ENCODE results near the gene DPH6.

Gene DPH6

DNA sequence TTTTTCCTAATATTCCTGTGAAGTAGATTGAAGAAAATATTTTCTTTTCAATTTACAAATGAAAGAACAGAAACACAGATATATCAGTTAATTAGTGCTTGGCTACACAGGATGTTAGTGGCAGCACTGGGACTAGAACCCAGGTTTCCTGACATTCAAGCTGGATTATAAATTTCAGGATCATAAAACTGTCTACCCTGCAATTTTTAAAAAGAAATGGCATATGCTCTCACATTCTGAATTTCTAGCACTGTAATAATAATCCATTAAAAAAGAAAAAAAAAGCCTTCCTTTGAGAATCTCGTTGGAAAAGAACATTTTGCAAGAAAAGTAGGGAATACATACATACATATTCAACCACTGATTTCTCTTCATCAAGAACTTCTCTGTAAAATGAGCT lies 9.3 kb upstream of the DPH6 start:
- Histone ChIP-seq H3K4me1 (ENCODE audit: insufficient read depth, low read length) (peaks cover under 1% of the 10 kb centered on the region; the same call in 1 of the 2 replicates), H3K9me3 (ENCODE audit: control insufficient read depth, insufficient read depth, low read length) (no peaks in the 10 kb centered on the region), H3K9ac (ENCODE audit: low read depth, low read length) (no peak overlapping the region), H3K36me3 (ENCODE audit: insufficient read depth, low read length) (no peaks in the 10 kb centered on the region)

DNA sequence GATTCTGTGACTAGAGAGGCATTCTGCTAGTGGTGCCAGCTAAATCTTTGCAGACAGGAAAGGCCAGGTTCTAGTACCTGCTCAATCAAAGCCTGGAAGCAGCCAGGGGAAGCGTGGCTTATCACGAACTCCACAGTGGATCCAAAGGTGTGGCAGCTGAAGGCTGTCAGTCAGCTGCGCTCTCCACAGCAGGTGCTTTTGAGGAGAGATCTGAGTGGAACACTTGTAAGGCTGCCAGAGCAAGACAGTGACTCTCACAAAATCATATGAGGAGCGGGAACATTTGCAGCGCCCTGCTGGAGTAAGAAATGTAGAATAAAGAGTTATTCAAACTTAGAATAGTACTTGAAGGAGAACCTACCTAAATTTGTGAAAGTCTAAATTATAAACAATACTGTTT lies 5.0 kb upstream of the DPH6 start:
- Histone ChIP-seq H3K9me3 (ENCODE audit: control insufficient read depth, insufficient read depth, low read length) (no peaks in the 10 kb centered on the region), H3K4me1 (ENCODE audit: insufficient read depth, low read length) (peaks cover 24% of the 10 kb centered on the region; the same call in 1 of the 2 replicates), H3K36me3 (ENCODE audit: insufficient read depth, low read length) (no peaks in the 10 kb centered on the region), H3K9ac (ENCODE audit: low read depth, low read length) (no peak overlapping the region)

DNA sequence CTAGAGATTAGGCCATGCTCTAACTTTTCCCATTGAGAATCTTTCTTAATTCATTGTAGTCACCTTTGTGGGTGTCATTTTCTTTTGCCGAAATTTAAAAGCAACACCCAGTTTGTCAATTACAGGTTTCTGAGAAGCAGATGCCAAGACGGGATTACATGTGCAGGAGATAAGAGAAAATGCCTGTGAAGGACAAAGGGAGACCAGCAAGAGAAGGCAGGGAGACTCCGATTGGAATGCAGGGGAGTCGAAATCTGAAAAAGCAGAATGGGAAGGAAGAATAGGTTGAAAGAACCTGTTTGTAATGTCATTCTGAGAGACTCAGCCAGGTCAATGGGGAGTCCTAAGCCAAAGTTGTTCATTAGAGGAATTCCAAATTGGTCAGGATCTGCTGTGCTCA lies 3.6 kb upstream of the DPH6 start:
- Histone ChIP-seq H3K9ac (ENCODE audit: low read depth, low read length) (no peak overlapping the region), H3K36me3 (ENCODE audit: insufficient read depth, low read length) (no peaks in the 10 kb centered on the region), H3K4me1 (ENCODE audit: insufficient read depth, low read length) (peaks cover 24% of the 10 kb centered on the region; the same call in 1 of the 2 replicates), H3K9me3 (ENCODE audit: control insufficient read depth, insufficient read depth, low read length) (no peaks in the 10 kb centered on the region)

DNA sequence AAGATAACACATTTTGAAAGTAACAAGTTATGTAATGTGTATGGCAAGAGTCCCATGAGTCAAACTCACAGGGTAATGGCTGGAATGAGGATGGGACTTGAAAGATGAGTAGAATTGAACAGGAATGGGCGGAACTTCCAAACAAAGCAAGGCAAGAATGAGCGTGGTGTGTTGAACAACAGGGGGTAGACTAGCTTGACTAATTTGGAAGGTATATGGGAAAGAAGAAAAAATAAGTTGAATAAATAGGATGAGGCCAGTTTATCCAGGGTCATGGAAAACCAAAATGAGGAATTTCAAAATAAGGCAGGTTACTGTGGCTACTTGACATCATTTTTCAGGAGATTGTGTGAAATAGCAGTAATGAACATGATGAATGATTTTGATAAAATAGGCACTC lies 2.5 kb upstream of the DPH6 start:
- Histone ChIP-seq H3K4me1 (ENCODE audit: insufficient read depth, low read length) (peaks cover 24% of the 10 kb centered on the region; the same call in 1 of the 2 replicates), H3K9ac (ENCODE audit: low read depth, low read length) (peak overlapping the region; percentile 21; the same call in 1 of the 2 replicates), H3K9me3 (ENCODE audit: control insufficient read depth, insufficient read depth, low read length) (no peaks in the 10 kb centered on the region), H3K36me3 (ENCODE audit: insufficient read depth, low read length) (no peaks in the 10 kb centered on the region)

DNA sequence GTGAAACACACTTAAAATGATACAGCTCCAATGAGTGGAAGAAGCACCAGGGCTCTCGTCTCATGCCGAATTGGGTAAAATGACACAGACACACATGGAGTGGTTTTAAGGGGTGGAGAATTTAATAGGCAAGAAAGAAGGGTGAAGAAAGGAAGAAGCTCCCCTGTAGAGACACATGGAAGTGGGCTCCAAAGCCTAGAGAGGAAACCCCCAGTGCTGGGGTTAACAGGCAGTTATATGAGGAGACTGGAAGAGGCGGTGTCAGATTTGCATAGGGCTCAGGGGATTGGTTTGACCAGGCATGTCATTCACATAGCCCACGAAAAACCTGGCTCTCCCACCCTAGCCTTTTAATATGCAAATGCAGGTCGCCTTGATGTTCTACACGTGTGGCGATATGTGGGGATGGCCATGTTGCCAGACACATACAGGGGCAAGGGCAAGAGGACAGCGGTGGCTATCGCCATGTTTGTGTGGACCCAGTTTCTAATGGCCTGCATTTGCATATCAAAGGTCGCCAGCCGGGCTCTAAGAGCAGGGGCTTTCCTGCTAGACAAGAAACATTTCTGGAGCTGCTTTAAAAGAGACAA lies 1.9 kb upstream of the DPH6 start:
- H3K4me1 ChIP-seq (ENCODE audit: insufficient read depth, low read length): peaks cover 24% of the 10 kb centered on the region; the same call in 1 of the 2 replicates
- no peaks in the 10 kb centered on the region for H3K9me3 ChIP-seq (ENCODE audit: control insufficient read depth, insufficient read depth, low read length)
- peak overlapping the region; percentile 83; the same call in 1 of the 2 replicates for H3K9ac ChIP-seq (ENCODE audit: low read depth, low read length)
- H3K36me3 ChIP-seq (ENCODE audit: insufficient read depth, low read length): no peaks in the 10 kb centered on the region

DNA sequence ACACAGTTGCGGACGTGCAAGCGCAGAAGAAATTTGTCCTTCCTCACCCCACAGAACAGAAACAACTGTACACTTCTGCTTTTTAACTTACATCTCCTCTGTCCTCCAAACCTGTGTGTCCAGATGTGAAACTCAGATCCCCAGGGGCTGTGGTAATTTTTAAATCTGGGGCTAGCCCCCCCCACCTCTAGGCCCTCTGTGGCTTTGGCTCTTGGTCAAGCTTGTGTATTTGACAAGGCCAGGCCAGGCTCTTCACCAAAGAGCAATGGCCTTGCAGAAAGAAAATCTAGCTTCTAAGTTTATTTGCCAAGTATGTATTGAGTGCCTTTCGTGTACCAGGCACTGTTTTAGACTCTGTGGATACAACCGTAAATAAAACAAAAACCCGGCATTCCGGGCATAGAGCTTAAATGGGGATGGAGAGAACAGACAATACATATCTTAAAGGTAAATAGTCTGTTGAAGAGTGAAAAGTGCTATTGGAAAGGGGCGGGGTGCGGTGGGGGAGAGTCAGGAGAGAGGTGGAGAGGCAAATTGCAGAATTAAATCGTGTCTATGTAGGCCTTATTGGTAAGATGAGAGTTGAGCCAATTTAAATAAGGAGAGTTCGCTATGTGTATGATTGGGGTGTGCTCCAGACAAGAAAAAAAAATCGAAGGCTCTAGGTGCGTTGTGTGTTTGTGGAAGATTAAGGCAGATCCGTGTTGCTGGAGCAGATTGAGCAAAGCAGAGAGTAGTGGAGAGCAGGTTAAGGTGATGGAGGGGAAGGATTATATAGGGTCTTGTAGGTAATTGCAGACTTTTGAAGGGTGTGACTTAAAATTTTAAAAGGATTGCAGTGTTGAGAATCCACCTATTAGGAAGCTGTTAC lies 781 bp upstream of the DPH6 start:
- Histone ChIP-seq H3K9me3 (ENCODE audit: control insufficient read depth, insufficient read depth, low read length) (no peaks in the 10 kb centered on the region), H3K4me1 (ENCODE audit: insufficient read depth, low read length) (peaks cover 24% of the 10 kb centered on the region; the same call in 1 of the 2 replicates), H3K36me3 (ENCODE audit: insufficient read depth, low read length) (no peaks in the 10 kb centered on the region), H3K9ac (ENCODE audit: low read depth, low read length) (peak overlapping the region; percentile 83)

DNA sequence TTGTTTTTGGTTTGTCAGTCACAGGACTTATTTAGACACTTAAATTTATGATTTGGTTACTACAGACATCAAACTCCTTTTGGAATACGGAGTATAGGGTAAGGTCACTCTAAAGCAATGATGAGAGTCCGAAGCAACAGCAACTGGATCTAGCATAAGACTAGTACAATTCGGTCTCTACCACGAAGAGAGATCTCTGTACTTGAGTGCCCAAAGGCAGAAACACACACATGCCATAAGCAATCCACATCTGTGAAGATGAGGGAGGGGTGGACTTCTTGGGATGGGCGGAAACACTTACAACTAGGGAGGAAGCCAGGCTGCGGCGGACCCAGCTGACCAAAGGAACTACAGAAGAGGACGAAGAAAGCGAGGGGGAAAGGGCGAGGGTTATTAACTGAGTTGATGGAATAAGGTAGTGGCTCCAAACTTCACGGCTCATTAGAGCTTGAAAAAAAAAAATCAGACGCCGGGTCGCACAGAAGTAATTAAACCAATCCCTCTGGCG lies 595 bp downstream of the DPH6 start:
- Histone ChIP-seq H3K4me1 (ENCODE audit: insufficient read depth, low read length) (peaks cover 24% of the 10 kb centered on the region; the same call in 1 of the 2 replicates), H3K36me3 (ENCODE audit: insufficient read depth, low read length) (no peaks in the 10 kb centered on the region), H3K9ac (ENCODE audit: low read depth, low read length) (peak overlapping the region; percentile 83)

DNA sequence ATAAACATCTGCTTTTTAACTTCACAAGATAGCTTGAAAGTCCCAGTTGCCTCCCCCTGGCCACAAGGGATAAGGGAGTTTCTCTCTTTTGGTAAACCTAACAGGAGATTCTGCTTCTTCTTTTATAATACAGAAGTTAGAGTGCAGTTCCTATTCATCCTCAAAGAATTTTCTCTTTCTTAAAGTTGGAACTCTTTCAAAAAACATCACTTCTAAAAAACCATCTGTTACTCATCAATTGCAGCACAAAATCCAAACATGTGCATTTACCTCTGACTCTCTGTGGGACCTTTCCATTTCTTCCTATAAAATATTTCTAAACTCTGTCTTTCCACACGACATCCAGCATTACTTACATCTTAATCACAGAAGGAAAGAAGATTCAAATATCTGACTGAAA lies 5.1 kb downstream of the DPH6 start:
- H3K36me3 ChIP-seq (ENCODE audit: insufficient read depth, low read length): no peaks in the 10 kb centered on the region
- H3K9ac ChIP-seq (ENCODE audit: low read depth, low read length): no peak overlapping the region
- no peaks in the 10 kb centered on the region for H3K4me1 ChIP-seq (ENCODE audit: insufficient read depth, low read length)
- no peaks in the 10 kb centered on the region for H3K9me3 ChIP-seq (ENCODE audit: control insufficient read depth, insufficient read depth, low read length)

More for the DNA sequence above, 595 bp downstream of the DPH6 start:
- H3K9me3 ChIP-seq (ENCODE audit: control insufficient read depth, insufficient read depth, low read length): no peaks in the 10 kb centered on the region

DNA sequence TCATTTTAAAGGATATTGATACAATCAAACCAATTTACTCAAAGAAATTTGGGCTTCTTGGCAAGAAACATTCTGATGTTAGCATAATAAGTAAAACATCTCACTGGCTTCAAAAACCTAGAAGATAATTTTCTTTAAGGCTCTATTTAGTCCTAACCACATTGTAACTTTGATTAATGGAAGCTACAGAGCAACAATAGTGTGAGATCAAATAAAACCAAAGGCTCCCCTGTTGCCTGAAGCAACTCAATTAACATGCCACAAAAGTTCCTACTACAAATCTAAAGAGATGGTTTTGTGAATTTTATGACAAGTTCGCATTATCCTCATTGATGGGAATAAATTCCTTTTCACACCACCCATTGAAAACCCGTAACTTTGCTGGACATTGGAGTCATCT lies 5.9 kb downstream of the DPH6 start:
- Histone ChIP-seq H3K36me3 (ENCODE audit: insufficient read depth, low read length) (no peaks in the 10 kb centered on the region), H3K4me1 (ENCODE audit: insufficient read depth, low read length) (no peaks in the 10 kb centered on the region), H3K9ac (ENCODE audit: low read depth, low read length) (no peak overlapping the region), H3K9me3 (ENCODE audit: control insufficient read depth, insufficient read depth, low read length) (no peaks in the 10 kb centered on the region)

DNA sequence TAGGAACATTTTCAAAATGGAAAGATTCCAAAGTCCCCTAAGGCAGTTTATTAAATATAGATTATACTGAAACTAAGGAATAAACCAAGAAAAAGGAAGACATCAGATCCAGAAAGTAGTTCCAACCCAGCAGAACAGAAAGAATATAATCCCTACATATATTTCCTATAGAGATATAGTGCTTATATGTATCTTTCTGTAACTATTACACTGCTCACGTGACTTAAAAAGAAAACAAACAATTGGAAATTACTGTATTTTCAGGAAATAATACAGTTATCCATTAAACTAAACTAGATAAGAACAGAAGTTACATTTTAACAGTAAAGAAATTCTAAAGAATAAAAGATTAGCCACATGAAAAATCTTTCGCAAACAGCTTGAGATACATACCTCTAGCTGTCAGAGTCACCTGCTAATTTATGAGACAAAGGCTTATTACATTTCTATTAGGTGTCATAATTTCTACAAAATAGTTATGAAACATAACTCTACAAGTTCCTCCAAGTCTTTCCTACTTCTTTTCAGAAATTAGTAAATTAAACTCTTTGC lies 10.5 kb downstream of the DPH6 start:
- H3K9me3 ChIP-seq (ENCODE audit: control insufficient read depth, insufficient read depth, low read length): no peaks in the 10 kb centered on the region
- H3K36me3 ChIP-seq (ENCODE audit: insufficient read depth, low read length): peaks cover 3% of the 10 kb centered on the region; the same call in 1 of the 2 replicates
- H3K9ac ChIP-seq (ENCODE audit: low read depth, low read length): no peak overlapping the region
- H3K4me1 ChIP-seq (ENCODE audit: insufficient read depth, low read length): no peaks in the 10 kb centered on the region

DNA sequence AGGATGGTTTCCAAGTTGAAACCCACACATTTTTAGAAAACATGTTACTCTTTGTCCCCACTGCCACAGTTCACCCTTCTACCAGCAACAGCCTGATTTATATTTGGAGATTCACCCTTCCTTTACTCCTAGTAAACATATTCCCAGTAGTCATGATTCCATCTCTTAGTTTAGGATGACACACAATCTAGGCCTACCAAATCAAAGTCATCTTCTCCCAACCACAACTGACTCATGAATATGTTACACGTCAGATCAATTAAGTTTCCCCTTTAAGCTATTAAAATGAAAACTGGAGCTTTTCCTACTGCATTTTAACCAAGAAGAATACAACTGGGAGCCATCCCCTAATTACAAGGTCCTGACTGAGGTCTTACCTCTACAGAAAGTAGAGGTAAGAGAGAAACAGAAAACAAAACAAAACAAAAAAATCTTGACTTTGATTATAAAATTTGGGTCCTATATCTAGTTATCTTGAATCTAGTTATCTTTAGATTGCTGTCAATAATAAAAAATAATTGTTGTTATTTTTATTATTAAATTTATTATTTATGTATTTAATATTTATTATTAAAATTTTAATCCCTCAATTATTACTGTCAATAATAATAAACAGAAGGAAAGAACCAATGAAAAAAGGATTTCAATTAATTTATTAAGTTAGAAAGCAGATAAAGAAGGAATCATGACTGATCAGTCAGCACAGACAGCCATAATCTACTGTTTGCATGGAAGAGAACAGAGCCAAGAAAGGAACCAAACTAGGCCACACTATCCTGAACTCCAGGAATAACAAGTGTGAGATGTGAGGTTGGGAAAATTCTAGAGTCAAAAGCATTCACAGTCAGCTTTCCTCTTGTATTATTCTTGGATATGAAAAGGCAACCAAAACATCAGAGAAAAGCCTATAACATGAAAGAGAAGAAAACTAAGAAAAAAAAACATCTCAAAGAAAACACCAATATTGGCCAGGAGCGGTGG lies 12.5 kb downstream of the DPH6 start:
- Histone ChIP-seq H3K9ac (ENCODE audit: low read depth, low read length) (no peak overlapping the region), H3K36me3 (ENCODE audit: insufficient read depth, low read length) (peaks cover 3% of the 10 kb centered on the region; the same call in 1 of the 2 replicates), H3K4me1 (ENCODE audit: insufficient read depth, low read length) (no peaks in the 10 kb centered on the region), H3K9me3 (ENCODE audit: control insufficient read depth, insufficient read depth, low read length) (0 out of 2 replicates have a peak, but pooled peaks cover 3% of the 10 kb centered on the region)

DNA sequence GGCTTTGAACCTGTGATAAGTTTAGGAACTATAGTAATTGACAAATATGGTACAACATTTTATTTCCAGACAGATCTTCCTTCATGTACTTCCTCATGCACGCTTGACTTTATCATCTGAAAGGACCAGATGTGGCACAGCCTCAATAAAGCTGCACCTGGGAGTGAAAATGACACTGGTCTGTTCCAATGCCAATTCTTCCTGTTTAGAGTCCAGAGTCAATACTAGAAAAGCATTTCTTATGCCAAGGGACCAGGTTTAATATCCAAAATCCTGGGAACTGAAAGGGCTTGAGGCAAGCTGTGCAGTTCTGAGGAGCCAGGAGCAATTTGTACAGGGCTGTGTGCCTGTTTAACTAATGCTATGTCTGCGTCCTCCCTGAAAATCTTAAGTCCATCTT lies 15.3 kb downstream of the DPH6 start:
- H3K4me1 ChIP-seq (ENCODE audit: insufficient read depth, low read length): no peaks in the 10 kb centered on the region
- peaks cover 3% of the 10 kb centered on the region; the same call in 1 of the 2 replicates for H3K36me3 ChIP-seq (ENCODE audit: insufficient read depth, low read length)
- 0 out of 2 replicates have a peak, but pooled peaks cover 3% of the 10 kb centered on the region for H3K9me3 ChIP-seq (ENCODE audit: control insufficient read depth, insufficient read depth, low read length)
- H3K9ac ChIP-seq (ENCODE audit: low read depth, low read length): no peak overlapping the region

DNA sequence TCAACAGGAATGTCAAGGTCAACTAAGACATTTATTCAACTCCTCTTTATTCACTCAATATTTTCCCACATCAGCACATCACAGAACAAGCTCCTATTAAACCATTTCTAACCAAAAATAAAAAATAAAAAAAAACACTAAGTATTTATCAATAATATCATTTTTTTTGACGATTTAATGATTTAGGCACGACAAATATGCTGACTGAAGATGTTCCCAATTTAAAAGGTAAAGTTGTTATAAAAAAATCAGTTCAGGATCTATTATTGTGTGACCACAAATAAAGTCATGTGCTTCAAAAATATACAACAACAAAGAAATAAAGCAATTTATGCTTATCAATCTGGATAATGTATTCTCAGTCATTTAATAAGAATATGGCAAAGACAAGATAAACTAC lies 16.2 kb downstream of the DPH6 start:
- no peak overlapping the region for H3K9ac ChIP-seq (ENCODE audit: low read depth, low read length)

More for the DNA sequence above, 16.2 kb downstream of the DPH6 start:
- Histone ChIP-seq H3K4me1 (ENCODE audit: insufficient read depth, low read length) (no peaks in the 10 kb centered on the region), H3K36me3 (ENCODE audit: insufficient read depth, low read length) (peaks cover 3% of the 10 kb centered on the region; the same call in 1 of the 2 replicates), H3K9me3 (ENCODE audit: control insufficient read depth, insufficient read depth, low read length) (0 out of 2 replicates have a peak, but pooled peaks cover 3% of the 10 kb centered on the region)

Measured in ES-I3 (cell line).